Psoas muscle (tissue), 8 donors: ENCODE measurements around the gene XCL1. TPM values are rescaled to one million over a fixed set of nuclear protein-coding genes. Genes with fewer than 3 reads are reported as not detected.
A peak's percentile ranks its signal among the peaks of the same experiment; 100 is the strongest.

Experiments
- ATAC-seq, 4 donors: fragments of 200-7000 bp; cut with Tn5 transposase; one replicate each; pipeline ENCODE4 v1.9.1; 2020; ENCODE audit warnings: moderate library complexity in 3 of 4, mild to moderate bottlenecking in 2 of 4
- DNase-seq, 2 donors: peaks; one replicate each; pipeline ENCODE4 v3.0.0-alpha.2; 2020
- H3K27ac ChIP-seq: fragments of 200-600 bp; one replicate; pipeline ENCODE4 v1.8.0; 2022
- H3K27me3 ChIP-seq, 3 donors: fragments of 200-600 bp in 1 of 3; one replicate each; pipeline versions ENCODE4 v1.6.1 to v1.8.0; 2013 to 2022; ENCODE audit warnings: low read length in 2 of 3, mild to moderate bottlenecking in 2 of 3, moderate library complexity in 1 of 3; ENCODE audit not compliant: insufficient read depth in 3 of 3
- H3K36me3 ChIP-seq, 2 donors: fragments of 200-600 bp in 1 of 2; one replicate each; pipeline versions ENCODE4 v1.6.1 to v1.8.0; 2013 to 2022; ENCODE audit warnings: low read depth in 1 of 2, mild to moderate bottlenecking in 1 of 2, moderate library complexity in 1 of 2; ENCODE audit not compliant: insufficient read depth in 1 of 2
- H3K4me1 ChIP-seq: fragments of 200-600 bp; one replicate; pipeline ENCODE4 v1.8.0; 2022
- H3K4me3 ChIP-seq: fragments of 200-600 bp; one replicate; pipeline ENCODE4 v1.8.0; 2022; ENCODE audit warnings: mild to moderate bottlenecking
- H3K9me3 ChIP-seq: fragments of 200-600 bp; one replicate; pipeline ENCODE4 v1.8.0; 2022
- WGBS, 3 donors: extraction: QIAGEN DNeasy Blood & Tissue Kit; methylation state at CpG; one replicate each; pipeline versions ENCODE4 v1.1.6 to v1.1.7; 2013; 5-methylcytosine and 5-hydroxymethylcytosine counted together
- intact Hi-C, 2 donors: fragments of 100-400 bp; cut with DNase I; formaldehyde crosslinking; loops; one replicate each; pipeline versions ENCODE4 v1.11.0 to v1.14.2; 2022
- polyA plus RNA-seq, 3 donors: library from polyadenylated mRNA; stranded (reverse); fragments of 200-250 nt; gene quantifications; one replicate each; pipeline ENCODE4 v1.2.3, GENCODE V29; 2013
- total RNA-seq, 4 donors: library from RNA; stranded (reverse); fragmentation: NEBNext Ultra II Directional in 2 of 4; extraction: Animal tissue kit (Norgen Biotek cat#: 25700) in 2 of 4; gene quantifications; one replicate each; pipeline versions ENCODE4 v1.2.1 to v1.2.4, GENCODE V29; 2021 to 2023
- TF ChIP-seq, protein P1 (sequence below): fragments of 200-600 bp; IDR thresholded peaks from one replicate; pipeline ENCODE4 v1.8.0; 2022; ENCODE audit warnings: antibody characterized with exemption
- donor health status: healthy with polysubstance abuse.
- donor health status: DM: no; HTN: no; CAD: no; lungs with moderate emphysema.
- donor health status: Bipolar disorder and iron deficiency.
- donor health status: healthy.
- donor health status: DM: yes; HTN: yes; CAD: no.
- donor health status: DM: no; HTN: no; CAD: no.
- donor health status: DM: no; HTN: no; CAD: no.
- donor health status: DM: yes; HTN: yes; CAD: no.

Gene XCL1
- total and polyA plus RNA-seq, 7 donors: 0.03 to 0.28 TPM; not detected in 5

DNA sequence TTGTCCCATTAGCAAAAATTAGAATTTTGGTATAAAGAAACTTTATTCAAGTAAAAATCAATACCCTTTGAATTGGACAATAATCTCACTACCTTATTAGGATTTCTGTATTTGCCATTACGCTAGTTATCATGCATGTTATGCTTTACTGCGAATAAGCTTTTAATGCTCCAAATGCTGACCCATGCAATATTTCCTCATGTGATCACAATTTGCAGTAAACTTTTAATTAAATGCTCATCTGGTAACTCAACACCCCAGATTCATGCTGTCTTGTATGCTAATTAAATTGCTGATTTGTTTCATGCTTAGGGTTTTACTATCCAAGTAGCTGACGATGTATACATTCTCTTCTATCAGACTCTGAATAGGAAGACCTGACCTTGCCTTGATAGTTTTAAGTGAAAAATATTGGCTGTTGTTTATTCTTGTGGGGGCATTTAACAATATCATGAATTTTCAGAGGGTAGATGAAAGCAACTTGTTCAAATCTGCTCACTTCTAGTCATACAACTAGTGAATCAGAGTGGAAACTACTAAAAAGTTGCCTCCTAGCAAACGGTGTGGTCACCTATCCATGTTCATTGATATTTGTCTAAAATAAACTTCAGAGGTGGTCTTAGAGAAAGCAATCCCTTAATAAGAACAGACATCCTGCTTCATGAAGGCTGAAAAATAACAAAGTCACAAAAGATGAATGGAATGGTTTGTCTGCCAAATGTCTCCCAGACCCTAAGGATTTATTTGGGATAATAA, 5.6 kb downstream of the XCL1 start:
- H3K9me3 ChIP-seq: no peaks in the 10 kb centered on the region

DNA sequence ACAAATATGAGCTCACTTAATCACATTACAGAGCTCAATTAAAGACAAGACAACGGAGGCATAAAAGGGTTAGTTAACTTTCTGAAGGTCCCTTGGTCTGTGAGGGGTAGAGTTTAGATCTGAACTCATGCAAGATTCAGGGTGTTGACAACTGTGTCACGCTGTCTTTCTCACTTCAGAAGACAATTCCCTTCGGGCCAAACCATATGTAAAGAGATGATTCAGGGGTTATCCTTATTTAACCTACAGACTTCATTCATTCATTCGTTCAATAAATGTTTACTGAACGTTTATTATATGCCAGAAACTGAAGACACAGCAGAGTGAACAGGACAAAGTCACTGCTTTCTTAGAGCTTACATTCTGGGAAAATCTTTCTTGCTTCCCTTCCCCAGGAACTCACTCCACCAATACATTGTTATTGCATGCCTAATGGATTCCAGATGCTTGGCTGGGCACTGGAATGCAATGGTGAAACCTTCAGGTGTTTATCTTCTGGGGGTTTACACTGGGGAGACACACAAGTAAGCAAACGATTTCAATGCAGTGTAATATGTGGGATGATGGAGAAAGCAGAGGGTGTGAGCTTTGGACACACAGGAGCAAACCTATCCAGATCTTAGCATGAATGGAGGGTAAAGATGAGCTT, 6.4 kb downstream of the XCL1 start:
- no peak overlapping the region for H3K27ac ChIP-seq
- no peak for ATAC-seq
- H3K4me3 ChIP-seq: no peak overlapping the region
- 61 to 65% (median 65%) methylated on average over 6 of the region's 6 CpGs for WGBS, 3 donors
- peaks cover 13% of the 10 kb centered on the region for H3K4me1 ChIP-seq
- intact Hi-C loops: no loop called here
- H3K27me3 ChIP-seq: no peaks in the 10 kb centered on the region
- DNase-seq: no peak
- no peaks in the 10 kb centered on the region for H3K9me3 ChIP-seq
- H3K36me3 ChIP-seq: no peaks in the 10 kb centered on the region
- TF ChIP-seq, protein P1, sequence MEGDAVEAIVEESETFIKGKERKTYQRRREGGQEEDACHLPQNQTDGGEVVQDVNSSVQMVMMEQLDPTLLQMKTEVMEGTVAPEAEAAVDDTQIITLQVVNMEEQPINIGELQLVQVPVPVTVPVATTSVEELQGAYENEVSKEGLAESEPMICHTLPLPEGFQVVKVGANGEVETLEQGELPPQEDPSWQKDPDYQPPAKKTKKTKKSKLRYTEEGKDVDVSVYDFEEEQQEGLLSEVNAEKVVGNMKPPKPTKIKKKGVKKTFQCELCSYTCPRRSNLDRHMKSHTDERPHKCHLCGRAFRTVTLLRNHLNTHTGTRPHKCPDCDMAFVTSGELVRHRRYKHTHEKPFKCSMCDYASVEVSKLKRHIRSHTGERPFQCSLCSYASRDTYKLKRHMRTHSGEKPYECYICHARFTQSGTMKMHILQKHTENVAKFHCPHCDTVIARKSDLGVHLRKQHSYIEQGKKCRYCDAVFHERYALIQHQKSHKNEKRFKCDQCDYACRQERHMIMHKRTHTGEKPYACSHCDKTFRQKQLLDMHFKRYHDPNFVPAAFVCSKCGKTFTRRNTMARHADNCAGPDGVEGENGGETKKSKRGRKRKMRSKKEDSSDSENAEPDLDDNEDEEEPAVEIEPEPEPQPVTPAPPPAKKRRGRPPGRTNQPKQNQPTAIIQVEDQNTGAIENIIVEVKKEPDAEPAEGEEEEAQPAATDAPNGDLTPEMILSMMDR: no peak

More for the DNA sequence above, 5.6 kb downstream of the XCL1 start:
- DNase-seq (no peak), ATAC-seq (no peak)
- TF ChIP-seq, protein P1: no peak
- Histone ChIP-seq H3K4me3 (no peak overlapping the region), H3K27ac (no peak overlapping the region), H3K36me3 (no peaks in the 10 kb centered on the region), H3K27me3 (no peaks in the 10 kb centered on the region), H3K4me1 (peaks cover 13% of the 10 kb centered on the region)
- intact Hi-C loops: no loop called here
- WGBS, 3 donors: 89 to 91% (median 91%) methylated on average over 4 of the region's 4 CpGs

DNA sequence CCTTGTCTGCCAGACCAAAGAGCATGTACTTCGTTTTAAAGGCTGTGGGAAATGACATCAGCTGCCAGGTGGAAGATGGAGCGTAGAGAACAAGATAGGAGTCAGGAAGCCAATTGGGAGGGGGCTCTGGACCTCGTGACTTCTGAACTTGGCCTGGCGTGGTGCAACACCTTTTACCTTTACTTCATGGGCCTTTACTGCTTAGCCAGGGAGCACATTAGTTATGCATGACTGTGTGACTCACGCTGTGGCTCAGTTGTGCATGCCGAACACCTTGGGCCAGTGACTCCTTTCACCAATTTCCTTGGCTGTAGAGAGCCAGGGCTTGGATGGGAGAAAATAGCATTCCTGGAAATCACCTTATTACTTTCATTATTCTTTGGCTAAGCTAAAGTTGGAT, 7.2 kb downstream of the XCL1 start:
- H3K4me1 ChIP-seq: peaks cover 9% of the 10 kb centered on the region
- intact Hi-C loops: no loop called here
- H3K36me3 ChIP-seq: no peaks in the 10 kb centered on the region
- H3K4me3 ChIP-seq: no peak overlapping the region
- no peaks in the 10 kb centered on the region for H3K27me3 ChIP-seq
- no peak for ATAC-seq
- H3K27ac ChIP-seq: no peak overlapping the region
- no peaks in the 10 kb centered on the region for H3K9me3 ChIP-seq
- WGBS, 3 donors: 77 to 83% (median 80%) methylated on average over 6 of the region's 6 CpGs
- TF ChIP-seq, protein P1: no peak
- DNase-seq: no peak

DNA sequence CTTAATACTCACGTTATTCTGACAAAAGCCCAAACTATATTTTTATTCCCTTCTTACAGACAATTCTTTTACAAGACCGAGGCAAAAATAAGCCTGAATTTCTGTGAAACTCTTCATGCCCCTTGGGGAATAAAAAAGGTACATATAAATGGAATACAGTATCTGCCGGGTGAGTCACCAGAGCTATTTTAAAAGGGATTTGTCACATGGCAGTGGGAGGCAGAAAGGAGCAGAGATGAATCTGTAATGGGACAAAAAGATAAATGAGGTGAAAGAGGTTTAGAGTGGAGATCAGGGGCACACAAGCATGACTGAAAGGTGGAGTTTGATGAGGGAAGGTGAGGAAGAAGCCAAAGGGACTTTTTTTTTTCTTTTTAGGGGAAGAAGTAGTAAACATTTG, 8.8 kb downstream of the XCL1 start:
- DNase-seq: no peak
- TF ChIP-seq, protein P1: no peak
- Histone ChIP-seq H3K27me3 (no peaks in the 10 kb centered on the region), H3K27ac (peak overlapping the region; percentile 17), H3K9me3 (no peaks in the 10 kb centered on the region), H3K4me1 (peaks cover 9% of the 10 kb centered on the region), H3K36me3 (no peaks in the 10 kb centered on the region), H3K4me3 (no peak overlapping the region)
- whole genome bisulfite sequencing, 3 donors: 37 to 54% (median 37%) methylated on average over 3 of the region's 3 CpGs
- intact Hi-C loops: no loop called here
- peak; percentile 68 to 83 (median 76) for ATAC-seq
